Activated T-cell treated with anti-CD3 and anti-CD28 coated beads, Interleukin-2, amount 50 U/mL, for 72 hours (primary cell): Measurements from ENCODE around the gene TTC39C. TPM values are rescaled to one million over a fixed set of nuclear protein-coding genes. Genes with fewer than 3 reads are reported as not detected.
A peak's percentile ranks its signal among the peaks of the same experiment; 100 is the strongest.

Experiments used
- ATAC-seq, 2 donors: fragments of 150-1000 bp; cut with Tn5 transposase; replicated peaks in 1 of 2; 2 replicates each; pipeline ENCODE4 v1.10.0; 2021; ENCODE audit warnings: moderate library complexity in 2 of 2, mild to moderate bottlenecking in 1 of 2
- DNase-seq, 2 donors: peaks; one replicate each; pipeline ENCODE4 v3.0.0; 2021 to 2022; ENCODE audit warnings: mixed read lengths in 1 of 2
- H3K27ac Mint-ChIP-seq: one replicate; pipeline ENCODE4 v1.8.0; 2022; ENCODE audit warnings: mild to moderate bottlenecking, moderate library complexity, mixed read lengths
- H3K27me3 Mint-ChIP-seq: one replicate; pipeline ENCODE4 v1.8.0; 2022; ENCODE audit warnings: low read depth, mixed read lengths
- H3K36me3 Mint-ChIP-seq, 2 donors: one replicate each; pipeline ENCODE4 v1.8.0; 2022; ENCODE audit warnings: mixed read lengths in 2 of 2, mild to moderate bottlenecking in 1 of 2; ENCODE audit not compliant: insufficient read depth in 2 of 2
- H3K4me1 Mint-ChIP-seq: one replicate; pipeline ENCODE4 v1.8.0; 2022; ENCODE audit warnings: low read depth, mixed read lengths
- H3K4me3 Mint-ChIP-seq, 2 donors: one replicate each; pipeline ENCODE4 v1.8.0; 2022; ENCODE audit warnings: mild to moderate bottlenecking in 2 of 2, mixed read lengths in 2 of 2, moderate library complexity in 2 of 2
- H3K9me3 Mint-ChIP-seq, 2 donors: one replicate each; pipeline ENCODE4 v1.8.0; 2022; ENCODE audit warnings: mixed read lengths in 2 of 2
- total RNA-seq, 2 donors: library from RNA; stranded (reverse); gene quantifications; one replicate each; pipeline ENCODE4 v1.2.3, GENCODE V29; 2022

Gene TTC39C
- total RNA-seq, 2 donors from 2014 or later, result 38.8 to 41.3 TPM

GRCh38 chr18:24000613-24001490 lies 13.7 kb upstream of the TTC39C start:
- ATAC-seq, result peak; percentile 52 to 75
- Mint-ChIP-seq H3K4me3 (peak overlapping the region in 1 of 2 donors; percentile 71), H3K9me3 (peaks cover 0 to 2% of the 10 kb centered on the region in 2 donors), H3K4me1 (peaks cover 33% of the 10 kb centered on the region), H3K27ac (peak overlapping the region; percentile 35), H3K27me3 (no peaks in the 10 kb centered on the region), H3K36me3 (no peaks in the 10 kb centered on the region)
- no peak for DNase-seq

GRCh38 chr18:24002479-24002878 lies 12.1 kb upstream of the TTC39C start:
- H3K4me1 Mint-ChIP-seq, result peaks cover 33% of the 10 kb centered on the region
- H3K36me3 Mint-ChIP-seq, result no peaks in the 10 kb centered on the region
- no peaks in the 10 kb centered on the region for H3K27me3 Mint-ChIP-seq
- H3K9me3 Mint-ChIP-seq, result peaks cover 0 to 2% of the 10 kb centered on the region in 2 donors
- DNase-seq (no peak), ATAC-seq (no peak)
- H3K27ac Mint-ChIP-seq, result no peak overlapping the region
- H3K4me3 Mint-ChIP-seq, result no peak overlapping the region

- H3K27me3 Mint-ChIP-seq, result peaks cover 5% of the 10 kb centered on the region
- H3K27ac Mint-ChIP-seq, result peak overlapping the region; percentile 7
- H3K4me3 Mint-ChIP-seq, result no peak overlapping the region
- no peak for DNase-seq
- peaks cover 0 to 2% of the 10 kb centered on the region in 2 donors for H3K9me3 Mint-ChIP-seq
- peaks cover 38% of the 10 kb centered on the region for H3K4me1 Mint-ChIP-seq
- no peaks in the 10 kb centered on the region for H3K36me3 Mint-ChIP-seq
- ATAC-seq, result no peak
Observed at GRCh38 chr18:24003288-24003687, 11.3 kb upstream of the TTC39C start.

GRCh38 chr18:24003903-24004640 lies 10.5 kb upstream of the TTC39C start:
- Mint-ChIP-seq H3K27ac (no peak overlapping the region), H3K36me3 (no peaks in the 10 kb centered on the region), H3K4me3 (no peak overlapping the region), H3K9me3 (peaks cover 0 to 2% of the 10 kb centered on the region in 2 donors), H3K4me1 (peaks cover 45% of the 10 kb centered on the region), H3K27me3 (peaks cover 13% of the 10 kb centered on the region)
- no peak for ATAC-seq
- no peak for DNase-seq

- Mint-ChIP-seq H3K4me1 (peaks cover 54% of the 10 kb centered on the region), H3K9me3 (no peaks in the 10 kb centered on the region), H3K4me3 (no peak overlapping the region), H3K27ac (no peak overlapping the region), H3K36me3 (no peaks in the 10 kb centered on the region), H3K27me3 (peaks cover 17% of the 10 kb centered on the region)
- DNase-seq (no peak), ATAC-seq (peak; percentile 20 to 48)
Observed at GRCh38 chr18:24006712-24007313, 7.7 kb upstream of the TTC39C start.

- ATAC-seq, result no peak
Observed at GRCh38 chr18:24009246-24009645, 5.3 kb upstream of the TTC39C start.

GRCh38 chr18:24009651-24010333 lies 4.8 kb upstream of the TTC39C start:
- Mint-ChIP-seq H3K36me3 (no peaks in the 10 kb centered on the region), H3K4me3 (peak overlapping the region; percentile 63), H3K27ac (peak overlapping the region; percentile 14), H3K9me3 (no peaks in the 10 kb centered on the region), H3K27me3 (peaks cover 17% of the 10 kb centered on the region), H3K4me1 (peaks cover 54% of the 10 kb centered on the region)
- DNase-seq (peak; percentile 46), ATAC-seq (peak in 1 of 2 donors; percentile 7)

More at GRCh38 chr18:24009246-24009645, 5.3 kb upstream of the TTC39C start:
- Mint-ChIP-seq H3K4me1 (peaks cover 58% of the 10 kb centered on the region), H3K27ac (no peak overlapping the region), H3K9me3 (no peaks in the 10 kb centered on the region), H3K27me3 (peaks cover 17% of the 10 kb centered on the region), H3K4me3 (peak overlapping the region; percentile 63), H3K36me3 (no peaks in the 10 kb centered on the region)
- DNase-seq, result no peak

- DNase-seq, result no peak
- H3K36me3 Mint-ChIP-seq, result no peaks in the 10 kb centered on the region
- H3K4me3 Mint-ChIP-seq, result peak overlapping the region; percentile 25 to 76
- peaks cover 17% of the 10 kb centered on the region for H3K27me3 Mint-ChIP-seq
- no peak overlapping the region for H3K27ac Mint-ChIP-seq
- H3K9me3 Mint-ChIP-seq, result no peaks in the 10 kb centered on the region
- H3K4me1 Mint-ChIP-seq, result peaks cover 58% of the 10 kb centered on the region
- ATAC-seq, result no peak
Observed at GRCh38 chr18:24010673-24011072, 3.9 kb upstream of the TTC39C start.

GRCh38 chr18:24011123-24011917 lies 3.2 kb upstream of the TTC39C start:
- DNase-seq (no peak), ATAC-seq (no peak)
- no peaks in the 10 kb centered on the region for H3K9me3 Mint-ChIP-seq
- peaks cover 64% of the 10 kb centered on the region for H3K4me1 Mint-ChIP-seq
- H3K4me3 Mint-ChIP-seq, result peak overlapping the region; percentile 60 to 76
- H3K27me3 Mint-ChIP-seq, result peaks cover 17% of the 10 kb centered on the region
- H3K27ac Mint-ChIP-seq, result no peak overlapping the region
- no peaks in the 10 kb centered on the region for H3K36me3 Mint-ChIP-seq

- Mint-ChIP-seq H3K27me3 (peaks cover 14% of the 10 kb centered on the region), H3K4me1 (peaks cover 77% of the 10 kb centered on the region), H3K4me3 (peak overlapping the region; percentile 60 to 76), H3K9me3 (no peaks in the 10 kb centered on the region), H3K36me3 (no peaks in the 10 kb centered on the region), H3K27ac (peak overlapping the region; percentile 80)
- ATAC-seq (no peak), DNase-seq (no peak)
Observed at GRCh38 chr18:24013051-24013450, 1.5 kb upstream of the TTC39C start.

GRCh38 chr18:24014986-24015638 lies 558 bp downstream of the TTC39C start:
- H3K36me3 Mint-ChIP-seq, result peaks cover 1 to 4% of the 10 kb centered on the region in 2 donors

More at GRCh38 chr18:24014986-24015638, 558 bp downstream of the TTC39C start:
- ATAC-seq, result peak; percentile 20 to 22
- Mint-ChIP-seq H3K4me3 (peak overlapping the region; percentile 95 to 98), H3K9me3 (no peaks in the 10 kb centered on the region), H3K27me3 (no peaks in the 10 kb centered on the region), H3K4me1 (peaks cover 77% of the 10 kb centered on the region), H3K27ac (peak overlapping the region; percentile 90)
- DNase-seq, result peak; percentile 60 to 71
